AG08396 (cell line): ENCODE results near the gene MUC20.
"Not testable (repeated sequence)": the region's sequence is repeated elsewhere in the genome, so short reads cannot be mapped to it uniquely, and the experiment has no call there.

Source experiments
- DNase-seq: peaks from one replicate; pipeline ENCODE4 v3.0.0; 2012; ENCODE audit warnings: low spot score, mixed read lengths

MUC20 gene

GRCh38 chr3:195711091-195711812, 9.5 kb upstream of the MUC20 start:
- DNase-seq, result not testable (repeated sequence)

GRCh38 chr3:195711813-195712534, 8.8 kb upstream of the MUC20 start:
- DNase-seq, result no peak

- not testable (repeated sequence) for DNase-seq
Observed at GRCh38 chr3:195712535-195712910, 8.3 kb upstream of the MUC20 start.

- DNase-seq, result not testable (repeated sequence)
Observed at GRCh38 chr3:195713150-195713549, 7.6 kb upstream of the MUC20 start.

GRCh38 chr3:195714380-195715011, 6.3 kb upstream of the MUC20 start:
- DNase-seq, result no peak

- no peak for DNase-seq
Observed at GRCh38 chr3:195715134-195715533, 5.6 kb upstream of the MUC20 start.

- no peak for DNase-seq
Observed at GRCh38 chr3:195715583-195716266, 5.1 kb upstream of the MUC20 start.

GRCh38 chr3:195717416-195717815, 3.4 kb upstream of the MUC20 start:
- no peak for DNase-seq

- DNase-seq, result no peak
Observed at GRCh38 chr3:195717852-195718476, 2.8 kb upstream of the MUC20 start.

- DNase-seq, result no peak
Observed at GRCh38 chr3:195718477-195718984, 2.2 kb upstream of the MUC20 start.

GRCh38 chr3:195719514-195720254, 1.1 kb upstream of the MUC20 start:
- not testable (repeated sequence) for DNase-seq

GRCh38 chr3:195722139-195722995, 1.6 kb downstream of the MUC20 start:
- DNase-seq, result not testable (repeated sequence)

- DNase-seq, result not testable (repeated sequence)
Observed at GRCh38 chr3:195722996-195723345, 2.2 kb downstream of the MUC20 start.

GRCh38 chr3:195724363-195724762, 3.6 kb downstream of the MUC20 start:
- not testable (repeated sequence) for DNase-seq

- DNase-seq, result not testable (repeated sequence)
Observed at GRCh38 chr3:195725916-195726740, 5.3 kb downstream of the MUC20 start.

GRCh38 chr3:195727606-195728195, 6.9 kb downstream of the MUC20 start:
- DNase-seq, result no peak

- not testable (repeated sequence) for DNase-seq
Observed at GRCh38 chr3:195728789-195729188, 8.0 kb downstream of the MUC20 start.

- no peak for DNase-seq
Observed at GRCh38 chr3:195729476-195730251, 8.9 kb downstream of the MUC20 start.
